Measurements from ENCODE around the gene LRRIQ3. TPM values are rescaled to one million over a fixed set of nuclear protein-coding genes. Genes with fewer than 3 reads are reported as not detected.

The LRRIQ3 gene
- total RNA-seq, 2 donors from 2014 or later, result 1.2 to 1.5 TPM

DNA sequence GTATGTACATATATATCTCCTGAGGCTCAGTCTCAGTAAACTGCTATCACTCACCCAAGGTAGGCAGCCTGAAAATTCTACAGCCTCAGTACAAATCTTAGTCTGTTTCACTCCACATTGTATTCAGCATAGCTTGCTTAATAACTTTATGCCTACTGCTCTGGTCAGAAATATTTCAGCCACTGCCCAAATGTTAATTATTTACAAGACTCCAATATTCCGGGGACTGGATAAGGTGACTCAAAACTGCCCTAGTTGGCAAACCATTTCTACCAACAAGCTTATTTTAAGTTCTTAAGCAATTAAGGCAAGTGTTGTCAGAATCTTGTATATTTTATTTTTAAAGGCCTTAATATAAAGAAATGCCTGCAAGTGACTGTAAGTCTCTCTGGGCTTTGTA is 114.8 kb downstream of the LRRIQ3 start:
- no peaks in the 10 kb centered on the region for H3K9me3 ChIP-seq (ENCODE audit: control insufficient read depth, low read length)
- Mint-ChIP-seq H3K4me1 (peaks cover 8% of the 10 kb centered on the region), H3K9me3 (no peaks in the 10 kb centered on the region), H3K27ac (no peak overlapping the region), H3K36me3 (ENCODE audit: low read depth) (no peaks in the 10 kb centered on the region), H3K4me3 (no peak overlapping the region), H3K27me3 (ENCODE audit: insufficient read depth) (no peaks in the 10 kb centered on the region)
- peaks cover 7% of the 10 kb centered on the region for H3K4me1 ChIP-seq (ENCODE audit: control insufficient read depth, insufficient read depth, low read length)
- whole genome bisulfite sequencing, 2 experiments (ENCODE audit: insufficient coverage in 1 of 2, insufficient read length in 1 of 2), result 95% methylated on average over 1 of the region's 1 CpG; no CpG with 5 or more reads in 1 of the 2 experiments
- H3K9ac ChIP-seq (ENCODE audit: extremely low read depth, low read length, poor library complexity, severe bottlenecking), result no peak overlapping the region
- no peaks in the 10 kb centered on the region for H3K27me3 ChIP-seq (ENCODE audit: control insufficient read depth, insufficient read depth, low read length, poor library complexity, severe bottlenecking)
- H3K4me3 ChIP-seq (ENCODE audit: low read length), result no peak overlapping the region
- TF ChIP-seq, protein P1, sequence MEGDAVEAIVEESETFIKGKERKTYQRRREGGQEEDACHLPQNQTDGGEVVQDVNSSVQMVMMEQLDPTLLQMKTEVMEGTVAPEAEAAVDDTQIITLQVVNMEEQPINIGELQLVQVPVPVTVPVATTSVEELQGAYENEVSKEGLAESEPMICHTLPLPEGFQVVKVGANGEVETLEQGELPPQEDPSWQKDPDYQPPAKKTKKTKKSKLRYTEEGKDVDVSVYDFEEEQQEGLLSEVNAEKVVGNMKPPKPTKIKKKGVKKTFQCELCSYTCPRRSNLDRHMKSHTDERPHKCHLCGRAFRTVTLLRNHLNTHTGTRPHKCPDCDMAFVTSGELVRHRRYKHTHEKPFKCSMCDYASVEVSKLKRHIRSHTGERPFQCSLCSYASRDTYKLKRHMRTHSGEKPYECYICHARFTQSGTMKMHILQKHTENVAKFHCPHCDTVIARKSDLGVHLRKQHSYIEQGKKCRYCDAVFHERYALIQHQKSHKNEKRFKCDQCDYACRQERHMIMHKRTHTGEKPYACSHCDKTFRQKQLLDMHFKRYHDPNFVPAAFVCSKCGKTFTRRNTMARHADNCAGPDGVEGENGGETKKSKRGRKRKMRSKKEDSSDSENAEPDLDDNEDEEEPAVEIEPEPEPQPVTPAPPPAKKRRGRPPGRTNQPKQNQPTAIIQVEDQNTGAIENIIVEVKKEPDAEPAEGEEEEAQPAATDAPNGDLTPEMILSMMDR (conservative IDR thresholded peaks at IDR 0.05), result no peak
- DNase-seq, result no peak
- no peak overlapping the region for H3K27ac ChIP-seq (ENCODE audit: low read depth, low read length)
- no peaks in the 10 kb centered on the region for H3K36me3 ChIP-seq (ENCODE audit: control insufficient read depth, insufficient read depth, low read length)

DNA sequence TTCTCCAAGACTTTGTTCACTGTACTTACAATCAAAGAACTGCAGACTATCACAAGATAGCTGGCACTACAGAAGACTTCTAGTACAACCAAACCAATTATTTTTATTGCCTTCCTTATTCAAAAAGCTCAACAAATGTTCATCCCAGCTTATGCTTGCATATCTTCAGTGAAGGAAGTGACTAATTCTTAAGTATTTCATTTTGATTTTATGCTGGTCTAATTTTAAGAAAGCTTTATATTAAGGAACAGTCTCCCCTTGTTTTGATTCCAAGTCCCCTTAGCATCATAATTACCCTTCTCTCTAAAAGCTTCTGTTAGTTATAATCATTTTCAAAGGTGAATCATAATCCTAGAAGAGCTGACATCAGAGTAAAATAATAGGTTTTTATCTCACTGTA is 132.9 kb downstream of the LRRIQ3 start:
- no peak for DNase-seq
- H3K27ac ChIP-seq (ENCODE audit: low read depth, low read length), result no peak overlapping the region
- Mint-ChIP-seq H3K9me3 (no peaks in the 10 kb centered on the region), H3K27me3 (ENCODE audit: insufficient read depth) (no peaks in the 10 kb centered on the region), H3K27ac (no peak overlapping the region), H3K36me3 (ENCODE audit: low read depth) (no peaks in the 10 kb centered on the region), H3K4me3 (no peak overlapping the region), H3K4me1 (no peaks in the 10 kb centered on the region)
- no peak overlapping the region for H3K4me3 ChIP-seq (ENCODE audit: low read length)
- H3K4me1 ChIP-seq (ENCODE audit: control insufficient read depth, insufficient read depth, low read length), result no peaks in the 10 kb centered on the region
- H3K27me3 ChIP-seq (ENCODE audit: control insufficient read depth, insufficient read depth, low read length, poor library complexity, severe bottlenecking), result no peaks in the 10 kb centered on the region
- H3K9me3 ChIP-seq (ENCODE audit: control insufficient read depth, low read length), result no peaks in the 10 kb centered on the region
- no peak overlapping the region for H3K9ac ChIP-seq (ENCODE audit: extremely low read depth, low read length, poor library complexity, severe bottlenecking)
- TF ChIP-seq, protein P1 (conservative IDR thresholded peaks at IDR 0.05), result no peak
- H3K36me3 ChIP-seq (ENCODE audit: control insufficient read depth, insufficient read depth, low read length), result no peaks in the 10 kb centered on the region

DNA sequence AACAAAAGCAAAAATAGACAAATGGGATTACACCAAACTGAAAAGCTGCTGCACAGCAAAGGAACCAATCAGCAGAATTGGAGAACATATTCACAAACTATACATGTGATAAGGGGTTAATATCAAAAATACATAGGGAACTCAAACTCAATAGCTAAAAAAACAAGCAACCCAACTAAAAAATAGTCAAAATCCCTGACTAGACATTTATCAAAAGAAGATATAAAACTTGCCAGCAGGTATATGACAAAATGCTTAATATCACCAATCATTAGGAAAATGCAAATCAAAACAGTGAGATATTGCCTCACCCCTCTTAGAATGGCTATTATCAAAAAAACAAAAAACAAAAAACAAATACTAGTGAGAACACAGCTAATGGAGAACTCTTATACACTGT is 140.3 kb downstream of the LRRIQ3 start:
- no peak for DNase-seq
- H3K27ac ChIP-seq (ENCODE audit: low read depth, low read length), result no peak overlapping the region
- H3K4me1 ChIP-seq (ENCODE audit: control insufficient read depth, insufficient read depth, low read length), result no peaks in the 10 kb centered on the region
- H3K27me3 Mint-ChIP-seq (ENCODE audit: insufficient read depth), result no peaks in the 10 kb centered on the region
- H3K4me1 Mint-ChIP-seq, result no peaks in the 10 kb centered on the region
- no peaks in the 10 kb centered on the region for H3K9me3 Mint-ChIP-seq
- no peak overlapping the region for H3K27ac Mint-ChIP-seq
- H3K4me3 Mint-ChIP-seq, result no peak overlapping the region
- no peaks in the 10 kb centered on the region for H3K36me3 ChIP-seq (ENCODE audit: control insufficient read depth, insufficient read depth, low read length)
- TF ChIP-seq, protein P1 (conservative IDR thresholded peaks at IDR 0.05), result no peak
- H3K9ac ChIP-seq (ENCODE audit: extremely low read depth, low read length, poor library complexity, severe bottlenecking), result no peak overlapping the region
- no peaks in the 10 kb centered on the region for H3K9me3 ChIP-seq (ENCODE audit: control insufficient read depth, low read length)
- H3K27me3 ChIP-seq (ENCODE audit: control insufficient read depth, insufficient read depth, low read length, poor library complexity, severe bottlenecking), result no peaks in the 10 kb centered on the region
- no peak overlapping the region for H3K4me3 ChIP-seq (ENCODE audit: low read length)
- no peaks in the 10 kb centered on the region for H3K36me3 Mint-ChIP-seq (ENCODE audit: low read depth)

Data from endodermal cell (in vitro differentiated cells).